Keratinocyte (primary cell): ENCODE data around the gene C1S. TPM values are rescaled to one million over a fixed set of nuclear protein-coding genes. Genes with fewer than 3 reads are reported as not detected.

Experiments
- DNase-seq: peaks from one replicate; pipeline ENCODE4 v3.0.0-alpha.2; 2011; ENCODE audit warnings: low read depth, missing footprints, low spot score
- FAIRE-seq: peaks from 2 replicates; lab custom pipeline; 2011; peaks lifted over from hg19 to GRCh38; lab: Jason Lieb, UNC
- H2AFZ ChIP-seq: 2 replicates; pipeline ENCODE4 v1.6.0; 2012; ENCODE audit warnings: low read length, control low read depth, inconsistent platforms; ENCODE audit not compliant: control insufficient read depth
- H3K27ac ChIP-seq: 2 replicates; pipeline ENCODE4 v1.5.1; 2011; ENCODE audit warnings: low read length; ENCODE audit not compliant: control insufficient read depth, insufficient read depth
- H3K27me3 ChIP-seq: 3 replicates; pipeline ENCODE4 v1.6.0; 2011; ENCODE audit warnings: low read length; ENCODE audit not compliant: control insufficient read depth, insufficient read depth; ENCODE audit errors: extremely low read depth
- H3K36me3 ChIP-seq, 2 experiments: 2 replicates in 1 of 2; 3 replicates in 1 of 2; pipeline ENCODE4 v1.5.1; 2011; ENCODE audit warnings: low read length in 2 of 2, mild to moderate bottlenecking in 1 of 2; ENCODE audit not compliant: control insufficient read depth in 2 of 2, insufficient read depth in 2 of 2; ENCODE audit errors: extremely low read depth in 1 of 2
- H3K4me1 ChIP-seq: 3 replicates; pipeline ENCODE4 v1.5.1; 2011; ENCODE audit warnings: low read length; ENCODE audit not compliant: control insufficient read depth, insufficient read depth; ENCODE audit errors: extremely low read depth
- H3K4me2 ChIP-seq: 3 replicates; pipeline ENCODE4 v1.6.0; 2011; ENCODE audit warnings: low read depth, low read length; ENCODE audit not compliant: control insufficient read depth, insufficient read depth; ENCODE audit errors: extremely low read depth
- H3K4me3 ChIP-seq, 3 experiments: fragments of 200-600 bp in 1 of 3; sonication (generic) in 1 of 3; 2 replicates in 2 of 3; 3 replicates in 1 of 3; pipeline ENCODE4 v1.5.1; 2011 to 2016; ENCODE audit warnings: low read length in 3 of 3, mild to moderate bottlenecking in 3 of 3, control low read depth in 2 of 3, inconsistent platforms in 1 of 3, low read depth in 1 of 3, mixed read lengths in 1 of 3, mixed run types in 1 of 3, moderate library complexity in 1 of 3; ENCODE audit not compliant: control insufficient read depth in 2 of 3, insufficient read depth in 2 of 3; ENCODE audit errors: extremely low read depth in 1 of 3
- H3K79me2 ChIP-seq: 2 replicates; pipeline ENCODE4 v1.6.0; 2012; ENCODE audit warnings: low read length; ENCODE audit not compliant: control insufficient read depth, insufficient read depth
- H3K9ac ChIP-seq: 3 replicates; pipeline ENCODE4 v1.6.0; 2011; ENCODE audit warnings: low read length; ENCODE audit not compliant: control insufficient read depth, insufficient read depth; ENCODE audit errors: extremely low read depth
- H3K9me1 ChIP-seq: 3 replicates; pipeline ENCODE4 v1.6.0; 2011; ENCODE audit warnings: low read length; ENCODE audit not compliant: control insufficient read depth, insufficient read depth; ENCODE audit errors: extremely low read depth
- H3K9me3 ChIP-seq: 2 replicates; pipeline ENCODE4 v1.5.1; 2012; ENCODE audit warnings: low read depth, low read length; ENCODE audit not compliant: control insufficient read depth
- H4K20me1 ChIP-seq: 3 replicates; pipeline ENCODE4 v1.6.0; 2011; ENCODE audit warnings: low read length; ENCODE audit not compliant: control insufficient read depth, insufficient read depth; ENCODE audit errors: extremely low read depth
- EZH2 ChIP-seq: IDR thresholded peaks from one replicate; pipeline ENCODE4 v1.6.1; 2012; ENCODE audit warnings: inconsistent platforms, mild to moderate bottlenecking, low read length, moderate library complexity
- dilution Hi-C: fragments of 300-500 bp; cut with MboI; formaldehyde crosslinking; loops from one replicate; pipeline ENCODE4 v1.7.0; 2020; ENCODE audit warnings: low sequenced_read_pairs; ENCODE audit not compliant: extremely low pct_ligation_motif_present
- polyA plus RNA-seq, 5 experiments: library from polyadenylated mRNA; depleted of rRNA in 3 of 5; stranded (reverse) in 3 of 5; stranded (forward) in 1 of 5; unstranded in 1 of 5; fragments of >200 nt; gene quantifications; 1 replicate in 1 of 5; 2 replicates in 3 of 5; 3 replicates in 1 of 5; pipeline versions ENCODE4 v1.2.1 to v1.2.3, GENCODE V29; 2011 to 2012; ENCODE audit warnings: missing spikeins in 2 of 5, low read depth in 1 of 5, low replicate concordance in 1 of 5
- TF ChIP-seq, protein P1 (sequence below), 3 experiments: IDR thresholded peaks in 1 of 3; conservative IDR thresholded peaks in 1 of 3; optimal IDR thresholded peaks in 1 of 3; 2 replicates in 2 of 3; 3 replicates in 1 of 3; pipeline versions ENCODE3 to v1.5.1; 2011; ENCODE audit warnings: low read length in 3 of 3, mild to moderate bottlenecking in 3 of 3, moderate library complexity in 2 of 3, control low read depth in 1 of 3, inconsistent platforms in 1 of 3; ENCODE audit not compliant: insufficient read depth in 2 of 3; ENCODE audit errors: extremely low read depth in 1 of 3

The C1S gene
- polyA plus RNA-seq, 1 donor (not counting 4 experiments of a cell fraction or from before 2014, with no cell fraction given): 2.6 TPM

DNA sequence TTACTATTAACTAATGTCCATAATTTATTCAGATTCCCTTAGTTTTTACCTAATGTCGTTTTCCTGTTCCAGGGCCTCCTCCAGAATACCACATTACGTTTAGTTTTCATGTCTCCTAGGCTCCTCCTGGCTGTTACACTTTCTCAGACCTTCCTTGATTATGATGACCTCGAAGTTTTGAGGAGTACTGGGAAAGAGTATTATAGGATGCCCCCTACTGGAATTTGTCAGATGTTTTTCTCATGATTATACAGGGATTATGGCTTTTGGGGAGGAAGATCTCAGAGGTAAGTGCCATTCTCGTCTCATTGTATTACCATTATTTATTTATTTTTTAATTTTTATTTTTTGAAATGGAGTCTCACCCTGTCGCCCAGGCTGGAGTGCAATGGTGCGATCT is 17.7 kb upstream of the C1S start:
- H3K9ac ChIP-seq: no peak overlapping the region
- no peak overlapping the region for H3K4me3 ChIP-seq
- DNase-seq (no peak), FAIRE-seq (peak; percentile 5)
- no peaks in the 10 kb centered on the region for H4K20me1 ChIP-seq
- H3K27me3 ChIP-seq: no peaks in the 10 kb centered on the region
- H3K79me2 ChIP-seq: no peaks in the 10 kb centered on the region
- no peak for TF ChIP-seq EZH2
- TF ChIP-seq, protein P1, sequence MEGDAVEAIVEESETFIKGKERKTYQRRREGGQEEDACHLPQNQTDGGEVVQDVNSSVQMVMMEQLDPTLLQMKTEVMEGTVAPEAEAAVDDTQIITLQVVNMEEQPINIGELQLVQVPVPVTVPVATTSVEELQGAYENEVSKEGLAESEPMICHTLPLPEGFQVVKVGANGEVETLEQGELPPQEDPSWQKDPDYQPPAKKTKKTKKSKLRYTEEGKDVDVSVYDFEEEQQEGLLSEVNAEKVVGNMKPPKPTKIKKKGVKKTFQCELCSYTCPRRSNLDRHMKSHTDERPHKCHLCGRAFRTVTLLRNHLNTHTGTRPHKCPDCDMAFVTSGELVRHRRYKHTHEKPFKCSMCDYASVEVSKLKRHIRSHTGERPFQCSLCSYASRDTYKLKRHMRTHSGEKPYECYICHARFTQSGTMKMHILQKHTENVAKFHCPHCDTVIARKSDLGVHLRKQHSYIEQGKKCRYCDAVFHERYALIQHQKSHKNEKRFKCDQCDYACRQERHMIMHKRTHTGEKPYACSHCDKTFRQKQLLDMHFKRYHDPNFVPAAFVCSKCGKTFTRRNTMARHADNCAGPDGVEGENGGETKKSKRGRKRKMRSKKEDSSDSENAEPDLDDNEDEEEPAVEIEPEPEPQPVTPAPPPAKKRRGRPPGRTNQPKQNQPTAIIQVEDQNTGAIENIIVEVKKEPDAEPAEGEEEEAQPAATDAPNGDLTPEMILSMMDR (optimal IDR thresholded peaks at IDR 0.05 in 1 of 3, IDR thresholded peaks at IDR 0.05 in 1 of 3, conservative IDR thresholded peaks at IDR 0.05 in 1 of 3; ENCODE audit: extremely low read depth in 1 of 3, insufficient read depth in 2 of 3, low read length in 3 of 3): peak in 2 of 3 experiments; percentile 35 to 44
- H3K27ac ChIP-seq: no peak overlapping the region
- no peak overlapping the region for H3K4me2 ChIP-seq
- no peaks in the 10 kb centered on the region for H3K9me1 ChIP-seq
- peaks cover 8% of the 10 kb centered on the region for H3K4me1 ChIP-seq
- dilution Hi-C loops: no loop called here
- H2AFZ ChIP-seq: no peak overlapping the region
- H3K36me3 ChIP-seq: no peaks in the 10 kb centered on the region
- no peaks in the 10 kb centered on the region for H3K9me3 ChIP-seq

DNA sequence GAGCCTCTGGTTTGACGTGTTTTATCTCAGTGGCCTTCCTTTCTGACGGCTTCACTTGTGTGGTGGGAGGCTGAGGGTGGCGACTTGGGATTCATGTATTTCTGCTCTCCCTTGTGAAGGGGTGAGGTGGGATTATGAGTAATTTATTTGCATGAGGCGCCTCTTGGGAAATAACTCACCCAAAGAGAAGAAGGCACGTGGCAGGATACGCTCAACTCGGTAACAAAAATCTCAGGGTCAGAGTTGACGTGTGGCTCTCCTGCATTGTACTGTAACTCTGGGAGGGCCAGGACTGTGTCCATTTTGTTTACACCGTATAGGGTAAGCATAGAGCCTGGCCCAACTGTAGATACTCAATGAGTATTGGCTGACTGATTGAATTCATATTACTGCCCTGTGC is 14.6 kb upstream of the C1S start:
- dilution Hi-C loops: no loop called here

More for the DNA sequence above, 14.6 kb upstream of the C1S start:
- Histone ChIP-seq H3K27ac (no peak overlapping the region), H3K4me2 (no peak overlapping the region), H4K20me1 (no peaks in the 10 kb centered on the region), H3K9me3 (no peaks in the 10 kb centered on the region), H3K4me3 (no peak overlapping the region), H3K27me3 (no peaks in the 10 kb centered on the region), H3K4me1 (no peaks in the 10 kb centered on the region), H3K9ac (no peak overlapping the region), H3K79me2 (no peaks in the 10 kb centered on the region), H3K9me1 (no peaks in the 10 kb centered on the region), H2AFZ (no peak overlapping the region), H3K36me3 (no peaks in the 10 kb centered on the region)
- TF ChIP-seq EZH2: no peak
- TF ChIP-seq, protein P1 (optimal IDR thresholded peaks at IDR 0.05 in 1 of 3, IDR thresholded peaks at IDR 0.05 in 1 of 3, conservative IDR thresholded peaks at IDR 0.05 in 1 of 3; ENCODE audit: extremely low read depth in 1 of 3, insufficient read depth in 2 of 3, low read length in 3 of 3): no peak
- FAIRE-seq (no peak), DNase-seq (no peak)
